Ishikawa (cell line): ENCODE data around the gene UNC5C.

ENCODE experiments used
- EP300 ChIP-seq: IDR thresholded peaks from 2 replicates; pipeline ENCODE4 v1.6.1; 2012; ENCODE audit warnings: borderline replicate concordance
- TAF1 ChIP-seq: IDR thresholded peaks from 2 replicates; pipeline ENCODE4 v1.6.1; 2012; ENCODE audit warnings: low read depth, mild to moderate bottlenecking
- YY1 ChIP-seq: IDR thresholded peaks from 2 replicates; pipeline ENCODE4 v1.6.1; 2012; ENCODE audit warnings: low read depth
- ZBTB7A ChIP-seq: IDR thresholded peaks from 2 replicates; pipeline ENCODE4 v1.6.1; 2012; ENCODE audit warnings: low read depth
- TF ChIP-seq, protein P1 (sequence below): IDR thresholded peaks from 2 replicates; pipeline ENCODE4 v1.6.1; 2012

DNA sequence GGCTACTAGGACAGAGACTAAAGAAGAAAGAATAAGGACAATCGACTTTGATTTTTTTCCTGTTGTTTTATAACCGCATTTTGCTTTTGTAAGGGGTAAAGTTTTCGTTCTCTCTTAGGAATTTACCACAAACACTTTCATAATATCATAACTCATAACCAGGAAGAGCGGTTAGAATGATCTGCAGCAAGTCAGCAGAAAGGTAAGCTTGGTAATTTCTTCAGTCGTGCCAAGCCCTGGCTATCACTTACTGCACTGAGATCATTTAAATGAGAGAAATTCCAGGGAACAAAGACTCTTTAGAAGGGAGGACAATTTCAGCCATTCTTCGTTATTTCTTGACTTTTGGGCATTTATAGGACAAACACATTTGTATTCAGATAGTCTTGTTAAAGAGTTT lies 258.1 kb downstream of the UNC5C start:
- TF ChIP-seq EP300 (no peak), YY1 (no peak), ZBTB7A (no peak), TAF1 (no peak)
- TF ChIP-seq, protein P1, sequence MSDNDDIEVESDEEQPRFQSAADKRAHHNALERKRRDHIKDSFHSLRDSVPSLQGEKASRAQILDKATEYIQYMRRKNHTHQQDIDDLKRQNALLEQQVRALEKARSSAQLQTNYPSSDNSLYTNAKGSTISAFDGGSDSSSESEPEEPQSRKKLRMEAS, result no peak
